Stimulated activated CD8-positive, alpha-beta memory T cell treated with anti-CD3 and anti-CD28 coated beads, Interleukin-7, amount 100 ng/mL, for 4 hours (primary cell): ENCODE data around the gene ASAP2.

Source experiments
- DNase-seq, 2 donors: peaks; one replicate each; pipeline ENCODE4 v3.0.0-alpha.2; 2020; ENCODE audit warnings: low read depth in 2 of 2

The ASAP2 gene

DNA sequence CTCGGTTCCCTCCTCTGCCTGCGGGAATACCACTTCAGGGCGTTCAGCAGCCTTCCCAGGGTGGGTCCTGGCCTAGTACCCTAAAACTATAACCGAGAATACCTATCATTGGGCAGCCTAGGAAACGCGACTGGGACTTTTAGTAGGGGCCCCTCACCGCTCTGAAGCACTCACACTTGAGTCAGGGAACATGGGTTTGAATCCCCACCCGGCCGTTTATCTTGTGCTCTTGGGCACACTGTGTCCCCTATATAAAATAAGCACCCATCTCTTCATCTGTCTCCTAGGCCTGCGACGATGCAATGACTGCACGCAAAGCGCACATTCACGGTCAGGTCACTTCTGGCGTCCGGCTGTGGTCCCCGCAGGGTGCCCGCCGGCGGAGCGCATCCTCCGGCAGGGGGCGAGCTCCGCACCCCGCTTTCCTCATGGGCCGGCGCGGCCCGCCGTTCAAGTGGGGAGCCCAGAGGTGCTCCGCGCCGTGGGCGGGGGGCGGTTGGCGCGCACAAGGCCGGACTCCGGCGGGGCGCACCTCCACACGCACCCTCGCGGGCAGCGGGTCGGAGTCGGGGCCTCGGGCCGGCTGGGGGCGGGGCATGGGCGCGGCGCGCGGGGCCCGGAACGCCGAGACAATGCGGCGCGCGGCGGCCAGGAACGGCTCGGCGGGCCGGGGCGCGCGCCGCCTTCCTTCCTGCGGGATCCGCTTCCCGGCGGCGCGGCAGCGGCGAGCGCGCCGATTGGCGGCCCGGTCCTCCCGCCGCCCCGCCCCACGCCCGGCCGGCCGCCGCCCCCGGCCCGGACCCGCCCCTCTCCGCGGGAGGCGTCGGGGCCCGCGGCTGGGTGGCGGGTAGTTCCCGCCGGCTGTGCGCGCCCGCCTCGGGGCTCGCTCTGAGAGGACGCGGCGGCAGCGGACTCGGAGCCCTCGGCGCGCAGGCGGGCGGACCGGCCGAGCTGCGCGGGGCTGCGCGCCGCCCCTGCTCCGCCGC, at the start of gene ASAP2:
Gene ASAP2 (plus strand): TSS at position 850 of the 986 bp plus-strand sequence. CDS start 293 bp downstream, outside the sequence.
- DNase-seq: peak in 1 of 2 donors; percentile 13

DNA sequence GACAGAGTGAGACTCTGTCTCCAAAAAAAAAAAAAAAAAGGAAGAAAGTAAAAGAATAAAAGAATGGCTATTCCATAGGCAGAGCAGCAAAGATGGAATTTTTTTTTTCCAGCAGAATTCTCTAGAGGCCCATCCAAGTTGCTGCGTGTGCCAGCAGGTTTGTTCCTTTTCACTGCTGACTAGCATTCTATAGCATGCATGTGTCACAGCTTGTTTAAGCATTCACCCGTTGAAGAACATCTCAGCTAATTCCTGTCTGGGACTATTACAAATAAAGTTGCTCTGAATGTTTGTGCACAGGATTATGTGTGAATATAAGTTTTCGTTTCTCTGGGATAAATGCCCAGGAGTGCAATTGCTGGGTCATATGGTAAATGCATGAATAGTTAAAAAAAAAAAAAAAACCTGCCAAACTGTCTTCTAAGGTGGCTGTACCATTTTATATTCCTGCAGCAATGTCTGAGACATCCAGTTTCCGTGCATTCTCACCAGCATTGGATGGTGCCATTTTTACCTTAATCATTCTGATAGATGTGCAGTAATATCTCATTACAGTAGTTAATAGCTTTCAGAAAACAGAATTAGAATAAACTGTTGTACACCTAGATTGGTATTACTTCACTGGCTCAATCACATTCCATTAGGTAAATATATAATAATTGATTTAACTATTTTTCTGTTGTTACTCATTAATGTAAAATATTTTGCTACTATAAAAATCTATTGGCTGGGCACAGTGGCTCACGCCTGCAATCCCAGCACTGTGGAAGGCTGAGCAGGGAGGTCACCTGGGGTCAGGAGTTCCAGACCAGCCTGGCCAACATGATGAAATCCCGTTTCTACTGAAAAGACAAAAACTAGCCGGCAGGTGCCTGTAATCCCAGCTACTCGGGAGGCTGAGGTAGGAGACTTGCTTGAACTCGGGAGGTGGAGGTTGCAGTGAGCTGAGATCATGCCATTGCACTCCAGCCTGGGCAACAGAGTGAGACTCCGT, 47.5 kb upstream of the ASAP2 start:
- no peak for DNase-seq

DNA sequence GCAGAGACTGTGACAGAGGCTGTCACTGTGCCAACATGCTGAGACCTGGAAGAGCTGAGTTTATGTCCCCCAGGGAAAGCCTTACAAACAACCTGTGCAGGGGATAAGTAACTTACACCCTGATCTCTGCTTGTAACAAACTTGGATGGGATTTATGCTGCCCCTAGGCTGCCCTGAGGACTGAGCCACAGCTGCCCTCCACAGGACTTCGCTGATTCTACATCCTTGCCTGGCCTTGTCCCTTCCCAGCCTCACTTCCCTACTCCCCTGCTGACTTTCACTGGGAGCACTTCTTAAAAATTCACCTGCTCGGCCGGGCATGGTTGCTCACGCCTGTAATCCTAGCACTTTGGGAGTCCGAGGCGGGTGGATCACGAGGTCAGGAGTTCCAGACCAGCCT, 45.9 kb upstream of the ASAP2 start:
- DNase-seq: no peak

DNA sequence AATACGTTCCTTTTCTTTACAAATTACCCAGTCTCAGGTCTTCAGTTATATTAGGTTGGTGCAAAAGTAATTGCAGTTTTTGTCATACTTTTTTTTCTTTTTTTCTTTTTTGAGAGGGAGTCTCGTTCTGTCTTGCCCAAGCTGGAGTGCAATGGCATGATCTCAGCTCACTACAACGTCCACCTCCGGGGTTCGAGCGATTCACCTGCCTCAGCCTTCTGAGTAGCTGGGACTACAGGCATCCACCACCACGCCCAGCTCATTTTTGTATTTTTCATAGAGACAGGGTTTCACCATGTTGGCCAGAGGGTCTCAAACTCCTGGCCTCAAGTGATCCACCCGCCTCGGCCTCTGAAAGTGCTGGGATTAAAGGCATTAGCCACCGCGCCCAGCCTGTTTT, 43.8 kb upstream of the ASAP2 start:
- DNase-seq: no peak

DNA sequence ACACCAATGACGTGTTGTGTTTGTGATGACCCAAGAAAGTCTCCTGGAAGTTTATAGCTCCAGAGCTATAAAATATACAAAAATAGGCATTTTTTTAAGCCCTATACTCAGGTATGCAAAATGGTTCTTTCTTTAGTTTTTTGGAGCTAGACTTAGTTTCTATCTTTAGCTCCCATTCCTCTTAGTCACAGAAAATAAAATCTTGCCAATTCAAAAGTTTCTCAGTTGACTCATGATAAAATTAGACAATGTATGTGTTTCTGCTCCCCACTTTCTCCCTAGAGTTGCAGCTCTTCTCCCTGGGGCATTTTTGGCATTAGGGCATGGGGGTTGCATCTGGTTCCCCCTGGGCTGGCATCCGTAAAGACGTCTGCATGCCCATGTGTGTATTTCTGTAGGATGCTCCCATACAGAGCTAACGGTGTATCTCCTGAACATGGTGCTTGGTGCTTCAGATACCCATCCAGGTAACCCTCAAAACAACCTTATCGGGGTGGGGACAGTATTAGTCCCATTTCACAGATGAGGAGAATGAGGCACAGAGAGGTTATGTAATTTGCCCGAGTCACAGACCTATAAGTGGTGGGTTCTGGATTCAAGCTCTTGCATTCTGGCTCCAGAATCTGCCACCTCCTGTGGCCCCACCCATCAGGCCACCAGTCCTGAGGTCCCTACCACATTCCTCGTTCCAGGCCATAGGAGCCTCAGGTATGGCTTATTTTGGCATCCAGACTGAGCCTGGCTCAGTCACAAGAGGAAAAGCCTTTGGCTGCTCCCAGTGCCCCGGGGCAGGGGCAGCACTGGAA, 43.1 kb upstream of the ASAP2 start:
- no peak for DNase-seq

DNA sequence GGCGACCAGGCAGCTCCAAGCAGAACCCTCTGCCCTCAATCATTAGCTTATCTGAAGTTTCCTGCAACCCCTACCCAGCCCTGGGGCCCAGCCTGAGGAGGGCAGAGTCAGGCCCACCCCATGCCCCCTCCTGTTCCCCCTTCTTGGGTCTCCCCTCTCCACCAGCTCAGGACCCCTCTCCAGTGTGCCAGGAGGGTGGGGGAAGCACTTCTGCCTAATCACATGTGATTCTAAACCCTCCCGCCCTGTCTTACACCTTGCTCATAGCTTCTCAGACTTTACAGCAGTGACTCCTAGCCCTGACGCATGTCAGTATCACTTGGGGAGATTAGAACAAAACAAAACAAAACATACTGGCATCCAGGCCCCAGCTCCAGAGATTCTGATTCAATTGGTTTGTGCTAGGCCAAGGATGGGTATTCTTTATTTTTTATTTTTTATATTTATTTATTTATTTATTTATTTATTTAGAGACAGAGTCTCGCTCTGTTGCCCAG, 42.5 kb upstream of the ASAP2 start:
- DNase-seq: no peak

DNA sequence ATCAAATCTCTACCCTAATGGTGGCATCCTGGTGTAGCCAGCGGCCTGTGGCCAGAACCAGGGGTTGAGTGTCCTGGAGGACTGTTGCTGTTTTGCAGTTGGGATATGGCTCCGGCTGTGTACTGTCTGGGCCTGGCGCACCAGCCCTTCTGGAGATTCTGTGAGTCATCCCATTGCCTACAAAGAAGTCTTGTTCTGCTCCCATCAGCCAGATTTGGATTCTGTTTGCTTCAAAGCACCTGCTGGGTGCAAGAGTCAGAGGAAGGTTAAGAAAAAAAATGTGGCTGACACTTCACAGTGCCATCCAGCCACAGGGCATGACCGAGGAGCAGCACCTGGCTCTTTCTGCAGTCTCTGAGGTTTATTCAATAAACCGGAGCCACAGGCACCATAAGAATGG, 41.0 kb upstream of the ASAP2 start:
- DNase-seq: no peak

DNA sequence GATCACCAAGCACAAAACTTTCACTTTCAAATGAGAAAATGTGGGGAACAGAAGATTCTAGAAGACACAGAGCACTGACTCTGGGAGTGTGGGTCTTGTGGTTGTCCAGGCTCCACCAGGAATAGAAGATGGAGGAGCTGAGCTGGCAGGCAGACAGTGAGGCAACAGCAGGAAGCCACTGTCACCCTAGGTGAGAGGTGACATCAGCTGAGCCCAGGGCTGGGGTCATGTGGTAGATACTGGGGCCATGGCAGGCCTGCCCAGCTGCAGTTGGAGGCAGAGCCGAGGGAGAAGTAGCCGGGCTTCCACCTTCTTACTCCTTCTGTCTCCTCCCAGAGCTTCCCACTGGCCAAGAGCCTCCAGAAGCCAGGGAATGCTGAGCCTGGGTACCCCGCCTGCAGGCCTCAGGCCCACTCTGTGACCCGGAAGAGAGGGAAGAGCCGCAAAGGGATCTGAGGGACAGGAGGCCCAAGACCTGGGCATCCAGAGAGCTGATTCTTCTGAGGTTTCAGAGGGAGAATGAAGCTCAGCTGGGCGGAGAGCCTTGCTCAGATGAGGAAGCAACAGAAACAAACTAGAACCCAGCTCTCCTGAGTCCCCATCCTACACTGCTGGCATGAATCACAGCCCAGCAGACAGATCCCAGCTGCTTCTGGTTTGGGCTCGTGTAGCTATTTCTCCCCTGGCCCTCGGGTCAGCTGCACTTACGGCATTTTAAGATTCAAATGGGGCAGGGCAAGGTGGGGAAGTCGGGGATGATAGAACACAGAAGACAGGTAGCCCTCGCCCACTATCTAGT, 39.8 kb upstream of the ASAP2 start:
- no peak for DNase-seq

DNA sequence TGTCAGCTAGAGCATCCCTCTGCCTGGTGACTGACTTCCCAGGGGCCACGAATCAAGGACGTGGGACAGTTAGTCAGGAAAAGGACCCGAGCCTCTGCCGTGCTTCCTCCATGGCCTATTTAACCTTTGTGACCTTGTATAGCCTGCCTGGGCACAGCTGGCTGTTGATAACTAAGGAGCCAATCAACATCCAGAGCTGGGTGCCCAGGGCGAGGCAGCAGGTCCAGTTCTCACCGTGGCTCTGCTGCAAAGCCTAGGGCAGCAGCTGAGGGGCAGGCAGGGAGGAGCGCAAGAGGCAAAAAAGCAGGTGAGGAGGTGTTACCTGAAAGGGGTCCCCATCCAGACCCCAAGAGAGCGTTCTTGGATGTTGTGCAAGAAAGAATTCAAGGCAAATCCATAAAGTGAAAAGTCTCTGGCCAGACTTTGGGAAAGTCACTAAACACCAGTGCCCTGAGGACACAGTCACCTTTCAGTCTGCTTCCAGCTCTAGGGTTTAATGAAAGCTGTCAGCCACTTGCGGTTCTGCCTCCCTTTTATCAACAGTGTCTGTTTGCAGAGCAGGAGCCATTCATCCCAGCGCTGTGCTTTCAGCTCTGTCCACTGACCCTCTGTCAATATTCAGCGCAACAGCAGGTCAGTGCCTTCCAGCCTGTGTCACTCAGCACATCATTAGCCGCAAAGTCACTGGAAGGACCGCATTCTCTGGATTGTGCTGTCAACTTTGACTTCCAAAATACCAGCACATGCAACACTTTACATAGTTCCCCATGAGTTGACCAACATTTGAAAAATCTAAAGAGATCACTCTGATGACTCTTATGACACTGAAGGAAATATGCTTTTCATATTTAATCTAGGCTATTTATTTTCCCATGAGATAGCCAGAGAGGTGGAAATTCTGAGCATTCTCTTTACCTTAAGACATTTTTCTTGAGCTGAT, 38.6 kb upstream of the ASAP2 start:
- DNase-seq: no peak

DNA sequence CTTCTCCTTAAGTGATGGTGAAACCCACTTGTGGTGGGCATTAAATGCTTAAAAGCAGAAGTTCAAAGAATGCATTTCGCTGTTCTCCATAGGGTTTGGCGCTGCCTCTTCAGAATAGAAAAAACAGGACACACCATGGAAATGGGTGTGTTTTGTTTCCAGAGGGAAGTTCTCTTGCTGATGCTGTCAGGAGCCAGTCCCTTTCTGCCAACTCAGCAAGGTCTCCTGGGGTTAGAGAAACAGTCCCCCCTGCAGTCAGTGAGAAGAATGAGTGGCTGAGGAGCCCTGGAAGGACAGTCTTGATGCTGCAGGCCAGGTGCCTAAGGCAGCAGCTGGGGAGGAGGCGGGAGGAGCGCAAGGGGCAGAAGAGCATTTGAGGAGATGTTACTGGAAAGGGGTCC, 37.8 kb upstream of the ASAP2 start:
- DNase-seq: no peak

DNA sequence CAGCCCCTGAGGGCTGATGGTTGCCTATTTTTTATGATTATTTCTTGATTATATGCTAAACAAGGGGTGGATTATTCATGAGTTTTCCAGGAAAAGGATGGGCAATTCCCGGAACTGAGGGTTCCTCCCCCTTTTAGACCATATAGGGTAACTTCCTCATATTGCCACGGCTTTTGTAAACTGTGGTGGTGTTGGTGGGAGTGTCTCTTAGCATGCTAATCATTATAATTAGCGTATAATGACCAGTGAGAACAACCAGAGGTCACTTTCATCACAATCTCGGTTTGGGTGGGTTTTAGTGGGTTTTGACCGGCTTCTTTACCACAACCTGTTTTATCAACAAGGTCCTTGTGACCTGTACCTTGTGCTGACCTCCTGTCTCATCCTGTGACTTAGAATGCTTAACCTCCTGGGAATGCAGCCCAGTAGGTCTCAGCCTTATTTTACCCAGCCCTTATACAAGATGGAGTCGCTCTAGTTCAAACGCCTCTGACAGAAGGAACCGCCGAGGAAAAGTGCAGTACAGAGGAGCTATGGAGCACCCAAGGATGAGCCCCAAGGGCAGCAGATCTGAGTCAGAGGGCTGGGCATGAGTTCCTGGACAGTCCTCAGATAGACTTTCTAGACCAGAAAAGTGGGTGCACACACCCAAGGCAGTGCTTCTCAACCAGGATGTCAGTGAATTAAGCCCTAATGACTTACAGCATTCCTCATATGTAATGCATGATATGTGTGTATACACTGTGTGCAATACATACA, 37.1 kb upstream of the ASAP2 start:
- no peak for DNase-seq

DNA sequence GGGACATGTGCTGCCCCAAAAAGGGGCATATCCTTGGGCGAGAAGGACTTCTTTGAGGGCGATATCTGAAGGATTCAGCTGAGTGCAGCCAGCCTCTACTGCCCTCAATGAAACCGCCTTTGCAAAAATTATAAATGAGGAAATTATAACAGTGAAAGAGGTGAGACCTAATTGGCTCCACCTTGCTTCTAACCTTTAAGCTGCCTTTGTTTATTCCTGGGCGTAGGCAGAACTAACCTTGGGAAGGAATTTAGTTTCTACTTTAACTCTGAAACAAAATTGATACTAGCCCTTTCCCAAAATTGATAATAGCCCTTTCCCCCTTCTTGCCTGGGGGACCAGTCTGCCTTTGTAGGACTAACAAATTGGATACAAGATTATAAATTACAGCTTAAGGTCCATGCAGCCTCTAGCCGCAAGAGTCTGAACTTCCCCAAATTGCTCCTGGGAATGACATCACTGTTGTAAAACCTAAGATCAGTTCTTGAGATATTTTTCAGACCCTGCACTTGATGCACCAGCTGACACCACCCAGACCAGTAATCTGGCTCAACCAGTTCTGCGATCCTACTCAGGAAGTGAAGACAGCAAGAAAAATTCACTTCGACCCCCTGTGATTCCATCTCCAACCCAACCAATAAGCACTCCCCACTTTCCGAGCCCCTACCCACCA, 36.0 kb upstream of the ASAP2 start:
- no peak for DNase-seq

DNA sequence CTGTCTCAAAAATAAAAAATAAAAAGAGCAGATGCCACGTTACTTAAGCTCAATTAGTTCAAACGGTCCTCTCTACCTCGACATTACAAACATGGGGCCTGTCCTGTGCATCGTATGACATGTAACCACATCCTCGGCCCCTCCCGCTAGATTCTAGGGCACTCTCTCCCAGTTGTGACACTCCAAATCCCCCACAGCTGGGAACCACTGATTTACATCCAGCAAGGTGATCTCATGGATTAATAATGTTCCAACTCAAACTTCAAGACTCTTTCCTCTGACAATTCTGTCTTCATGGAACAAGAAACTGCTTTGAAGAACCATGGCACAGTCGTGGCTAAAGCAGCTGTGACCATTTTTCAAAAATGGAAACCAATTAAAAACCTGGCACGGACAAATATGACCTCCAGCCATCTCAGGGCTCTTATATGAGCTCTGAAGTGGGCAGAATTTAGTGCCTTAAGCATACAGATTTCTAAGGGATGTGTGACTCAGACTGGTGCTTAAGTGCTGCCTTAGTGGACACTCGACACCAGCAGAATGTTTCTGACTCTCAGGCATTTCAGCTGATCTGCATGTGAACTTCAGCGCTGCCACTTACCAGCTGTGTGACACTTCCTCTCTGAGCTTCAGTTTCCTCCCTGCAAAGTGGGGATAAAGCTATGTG, 31.7 kb upstream of the ASAP2 start:
- DNase-seq: no peak

DNA sequence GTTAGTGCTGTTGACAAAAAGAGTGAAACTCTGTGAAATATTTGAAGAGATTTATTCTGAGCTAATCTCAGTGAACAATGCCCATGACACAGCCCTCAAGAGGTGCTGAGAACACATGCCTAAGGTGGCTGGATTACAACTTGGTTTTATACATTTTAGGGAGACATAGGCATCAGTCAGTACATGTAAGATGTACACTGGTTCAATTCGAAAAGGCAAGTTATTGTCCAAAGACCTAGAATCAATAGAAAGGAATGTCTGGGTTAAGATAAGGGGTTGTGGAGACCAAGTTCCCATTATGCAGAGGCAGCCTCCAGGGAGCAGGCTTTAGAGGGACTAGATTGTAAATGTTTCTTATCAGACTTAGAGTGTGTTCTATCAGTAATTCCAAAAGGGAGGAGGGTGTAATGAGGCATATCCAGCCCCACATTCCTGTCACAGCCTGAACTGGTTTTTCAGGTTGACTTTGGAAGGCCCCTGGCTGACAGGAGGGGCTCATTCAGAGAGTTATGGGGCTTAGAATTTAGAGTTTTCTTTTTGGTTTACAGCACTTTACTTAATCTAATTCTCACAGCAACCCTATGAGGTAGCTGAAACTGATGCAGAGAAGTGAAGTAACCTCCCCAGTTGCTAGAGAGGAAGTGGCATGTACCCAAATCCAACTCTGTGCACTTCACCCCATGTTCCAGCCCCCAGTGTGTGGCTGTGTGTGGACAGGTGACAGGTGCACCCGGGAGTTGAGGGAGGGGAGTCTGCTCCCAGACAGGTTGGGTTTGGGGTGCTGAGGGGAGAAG, 28.3 kb upstream of the ASAP2 start:
- DNase-seq: no peak

DNA sequence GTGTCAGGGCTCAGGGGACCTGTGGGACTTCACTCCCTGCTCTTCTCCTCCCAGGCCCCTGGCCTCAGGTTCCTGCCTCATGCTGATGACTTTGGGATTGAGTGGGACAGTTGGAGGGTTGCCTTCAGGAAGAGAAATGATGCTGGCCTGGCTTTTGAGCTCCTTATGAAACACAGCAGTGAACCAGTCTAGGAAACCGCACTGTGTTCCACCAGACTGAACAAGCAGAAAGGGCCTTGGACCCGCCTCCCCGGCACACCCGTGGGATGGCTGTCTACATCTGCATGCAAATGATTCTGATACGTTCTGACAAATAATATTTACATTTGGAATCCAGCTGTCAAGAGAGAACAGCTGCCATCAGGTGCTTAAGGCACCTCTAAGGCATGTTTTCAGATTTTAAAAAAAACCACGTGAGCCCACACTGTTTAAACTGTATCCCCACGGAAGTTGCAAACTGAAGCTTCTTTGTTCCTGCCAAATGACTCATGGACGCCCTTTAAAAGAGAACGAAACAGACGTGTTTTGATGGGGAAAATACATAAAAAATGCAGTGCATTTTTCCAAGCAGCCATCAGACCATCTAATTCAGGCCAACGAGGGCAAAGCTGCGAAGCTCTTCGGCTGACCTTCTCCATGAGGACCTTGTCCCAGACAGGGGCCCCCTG, 27.6 kb upstream of the ASAP2 start:
- no peak for DNase-seq

DNA sequence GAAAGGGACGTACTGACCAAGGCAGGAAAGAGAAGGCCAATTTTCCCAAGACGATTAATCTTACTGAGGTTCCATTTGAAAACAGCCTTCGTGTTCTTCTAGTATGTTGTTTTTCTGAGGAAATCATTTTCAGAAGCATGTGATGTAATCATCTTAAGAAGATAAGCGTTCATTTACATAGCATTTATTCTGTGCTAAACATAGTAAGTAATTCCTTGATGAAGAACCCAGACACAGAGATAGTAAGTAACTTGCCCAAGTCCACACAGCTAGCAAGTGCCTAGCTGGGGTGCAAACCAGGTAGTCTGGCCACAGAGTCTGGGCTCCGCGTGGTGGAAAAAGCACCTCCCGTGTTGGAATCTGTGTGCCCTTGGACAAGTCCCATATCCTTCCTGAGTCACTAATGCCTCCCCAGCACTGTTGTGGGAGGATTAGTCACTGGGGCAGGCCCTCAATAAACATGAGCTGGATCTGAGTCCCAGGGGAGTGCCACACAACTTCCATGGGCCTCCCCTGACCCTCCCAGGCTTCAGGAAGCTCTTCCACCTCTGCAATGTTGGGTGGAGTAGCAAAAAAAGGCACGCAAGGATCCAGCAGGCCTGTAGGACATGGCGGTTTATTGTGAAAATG, 26.9 kb upstream of the ASAP2 start:
- DNase-seq: no peak
